Smooth muscle cell of the umbilical artery (primary cell): ENCODE results near the gene TRAF3IP3. TPM values are rescaled to one million over a fixed set of nuclear protein-coding genes. Genes with fewer than 3 reads are reported as not detected.

Experiments
- total RNA-seq: library from RNA; depleted of rRNA; stranded (reverse); fragments of >200 nt; gene quantifications from 2 replicates; pipeline ENCODE4 v1.2.3, GENCODE V29; 2014

Gene TRAF3IP3
- total RNA-seq: not detected in 2 replicates

GRCh38 chr1:209755926-209756614, at the start of gene TRAF3IP3:
TRAF3IP3 (plus strand) TSS chr1:209756053; CDS start chr1:209760040, 3,987 bp downstream.

GRCh38 chr1:209784265-209785169, 28.7 kb downstream of the TRAF3IP3 start, which contains the start of gene C1orf74:
C1orf74 (minus strand) TSS chr1:209784559; CDS start chr1:209783634, 925 bp downstream.

GRCh38 chr1:209805875-209806760, 50.3 kb downstream of the TRAF3IP3 start, which contains the start of gene IRF6:
IRF6 (minus strand) TSS chr1:209806142; CDS start chr1:209801413, 4,729 bp downstream.

GRCh38 chr1:209827384-209828262, 71.8 kb downstream of the TRAF3IP3 start, which contains the start of gene UTP25:
UTP25 (plus strand) TSS chr1:209827972; CDS start chr1:209828064, 92 bp downstream.

Other genes starting within 250 kb of the TRAF3IP3 start
- 4.2 and 13.1 TPM in 2 replicates for gene CAMK1G, start 172.3 kb upstream of the TRAF3IP3 start, total RNA-seq
- gene LAMB3, start 103.6 kb upstream of the TRAF3IP3 start, total RNA-seq: 16.3 and 26.1 TPM in 2 replicates
- 23.6 and 49.0 TPM in 2 replicates for gene G0S2, start 80.6 kb upstream of the TRAF3IP3 start, total RNA-seq
- 1.2 and 41.6 TPM in 2 replicates for gene HSD11B1, start 51.2 kb upstream of the TRAF3IP3 start, total RNA-seq
- gene C1orf74, start 28.5 kb downstream of the TRAF3IP3 start, total RNA-seq: 2.4 TPM in 2 replicates
- gene IRF6, start 50.1 kb downstream of the TRAF3IP3 start, total RNA-seq: 0.05 and 0.59 TPM in 2 replicates
- 9.2 and 12.7 TPM in 2 replicates for gene UTP25, start 71.9 kb downstream of the TRAF3IP3 start, total RNA-seq
- gene SYT14, start 182.2 kb downstream of the TRAF3IP3 start, total RNA-seq: 0.28 and 0.89 TPM in 2 replicates